Mesothelial cell of epicardium (in vitro differentiated cells): ENCODE results near the gene LIMK1. TPM values are rescaled to one million over a fixed set of nuclear protein-coding genes. Genes with fewer than 3 reads are reported as not detected.

Experiments used
- DNase-seq, 2 experiments: peaks; one replicate each; pipeline ENCODE4 v3.0.0; 2021; ENCODE audit warnings: low spot score in 2 of 2; ENCODE audit not compliant: unreplicated experiment in 2 of 2
- H3K27ac Mint-ChIP-seq: 2 replicates; pipeline ENCODE4 v1.8.0; 2021; ENCODE audit warnings: mixed read lengths
- H3K27me3 Mint-ChIP-seq: 2 replicates; pipeline ENCODE4 v1.8.0; 2021; ENCODE audit warnings: low read depth, mixed read lengths
- H3K36me3 Mint-ChIP-seq: 2 replicates; pipeline ENCODE4 v1.8.0; 2021; ENCODE audit warnings: mixed read lengths
- H3K4me1 Mint-ChIP-seq: 2 replicates; pipeline ENCODE4 v1.8.0; 2021; ENCODE audit warnings: mixed read lengths
- H3K4me3 Mint-ChIP-seq: 2 replicates; pipeline ENCODE4 v1.8.0; 2021; ENCODE audit warnings: mild to moderate bottlenecking, moderate library complexity, mixed read lengths
- H3K9me3 Mint-ChIP-seq: 2 replicates; pipeline ENCODE4 v1.8.0; 2021; ENCODE audit warnings: mixed read lengths
- total RNA-seq: library from RNA; stranded (reverse); gene quantifications from 3 replicates; pipeline ENCODE4 v1.2.1, GENCODE V29; 2021
- TF ChIP-seq, protein P1 (sequence below): fragments of 200-600 bp; sonication (generic); IDR thresholded peaks from one replicate; pipeline ENCODE4 v1.5.0; 2021; ENCODE audit warnings: antibody characterized with exemption; ENCODE audit not compliant: unreplicated experiment

Gene LIMK1
- total RNA-seq, 1 donor from 2014 or later, result 54.6 TPM

DNA sequence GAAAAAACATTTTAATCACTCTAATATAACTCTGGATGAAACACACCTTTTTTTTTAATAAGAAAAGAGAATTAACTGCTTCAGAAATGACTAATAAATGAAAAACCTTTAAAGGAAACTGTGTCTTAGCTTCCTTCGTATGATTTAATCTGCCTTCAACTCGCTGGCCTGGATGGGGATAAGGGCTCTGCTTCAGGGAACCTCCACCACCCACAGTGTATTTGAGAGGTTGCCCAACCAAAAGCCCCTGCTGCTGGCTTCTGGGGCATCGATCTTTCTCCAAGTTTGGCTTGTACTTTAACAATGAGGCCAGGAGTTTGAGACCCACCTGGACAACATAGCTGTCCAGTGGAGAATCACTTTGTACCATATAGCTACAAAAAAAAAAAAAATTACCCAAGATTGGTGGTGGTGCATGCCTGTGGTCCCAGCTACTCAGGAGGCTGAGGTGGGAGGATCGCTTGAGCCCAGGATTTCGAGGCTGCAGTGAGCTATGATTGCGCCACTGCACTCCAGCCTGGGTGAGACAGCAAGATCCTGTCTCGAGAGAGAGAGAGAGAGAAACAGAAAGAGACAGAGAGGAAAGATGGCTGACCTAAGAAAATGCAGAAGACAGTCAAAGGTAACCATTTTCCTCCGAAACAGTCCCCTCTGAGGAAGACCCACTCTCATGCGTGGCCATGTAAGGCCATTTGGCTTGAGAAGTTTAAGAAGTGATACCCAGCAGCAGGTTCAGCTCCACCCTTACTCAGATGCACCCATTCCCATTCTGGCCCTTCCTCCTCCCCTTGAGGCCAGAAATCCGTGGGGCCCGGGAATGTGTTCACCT is 13.6 kb upstream of the LIMK1 start:
- Mint-ChIP-seq H3K27me3 (no peaks in the 10 kb centered on the region), H3K9me3 (no peaks in the 10 kb centered on the region), H3K4me1 (peaks cover 4% of the 10 kb centered on the region), H3K4me3 (no peak overlapping the region), H3K27ac (no peak overlapping the region), H3K36me3 (no peaks in the 10 kb centered on the region)
- TF ChIP-seq, protein P1, sequence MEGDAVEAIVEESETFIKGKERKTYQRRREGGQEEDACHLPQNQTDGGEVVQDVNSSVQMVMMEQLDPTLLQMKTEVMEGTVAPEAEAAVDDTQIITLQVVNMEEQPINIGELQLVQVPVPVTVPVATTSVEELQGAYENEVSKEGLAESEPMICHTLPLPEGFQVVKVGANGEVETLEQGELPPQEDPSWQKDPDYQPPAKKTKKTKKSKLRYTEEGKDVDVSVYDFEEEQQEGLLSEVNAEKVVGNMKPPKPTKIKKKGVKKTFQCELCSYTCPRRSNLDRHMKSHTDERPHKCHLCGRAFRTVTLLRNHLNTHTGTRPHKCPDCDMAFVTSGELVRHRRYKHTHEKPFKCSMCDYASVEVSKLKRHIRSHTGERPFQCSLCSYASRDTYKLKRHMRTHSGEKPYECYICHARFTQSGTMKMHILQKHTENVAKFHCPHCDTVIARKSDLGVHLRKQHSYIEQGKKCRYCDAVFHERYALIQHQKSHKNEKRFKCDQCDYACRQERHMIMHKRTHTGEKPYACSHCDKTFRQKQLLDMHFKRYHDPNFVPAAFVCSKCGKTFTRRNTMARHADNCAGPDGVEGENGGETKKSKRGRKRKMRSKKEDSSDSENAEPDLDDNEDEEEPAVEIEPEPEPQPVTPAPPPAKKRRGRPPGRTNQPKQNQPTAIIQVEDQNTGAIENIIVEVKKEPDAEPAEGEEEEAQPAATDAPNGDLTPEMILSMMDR, result no peak
- DNase-seq, result no peak

DNA sequence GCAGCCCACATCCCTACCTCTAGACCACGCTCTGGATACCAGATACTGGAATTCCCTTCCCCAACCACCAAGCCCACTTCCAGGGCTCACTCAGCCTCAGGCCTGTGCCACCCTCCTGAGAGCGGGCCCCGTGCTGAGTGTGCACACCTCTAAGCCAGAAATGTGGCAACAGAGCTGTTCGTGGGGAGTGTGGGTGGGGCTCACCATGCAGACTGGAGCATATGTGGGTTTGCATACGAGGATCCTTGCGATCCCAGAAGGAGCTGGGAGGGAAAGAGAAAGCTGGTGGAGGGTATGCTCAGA is 13.0 kb upstream of the LIMK1 start:
- Mint-ChIP-seq H3K4me1 (peaks cover 5% of the 10 kb centered on the region), H3K4me3 (no peak overlapping the region), H3K9me3 (no peaks in the 10 kb centered on the region), H3K27me3 (no peaks in the 10 kb centered on the region), H3K36me3 (no peaks in the 10 kb centered on the region), H3K27ac (no peak overlapping the region)
- TF ChIP-seq, protein P1, result no peak
- no peak for DNase-seq

DNA sequence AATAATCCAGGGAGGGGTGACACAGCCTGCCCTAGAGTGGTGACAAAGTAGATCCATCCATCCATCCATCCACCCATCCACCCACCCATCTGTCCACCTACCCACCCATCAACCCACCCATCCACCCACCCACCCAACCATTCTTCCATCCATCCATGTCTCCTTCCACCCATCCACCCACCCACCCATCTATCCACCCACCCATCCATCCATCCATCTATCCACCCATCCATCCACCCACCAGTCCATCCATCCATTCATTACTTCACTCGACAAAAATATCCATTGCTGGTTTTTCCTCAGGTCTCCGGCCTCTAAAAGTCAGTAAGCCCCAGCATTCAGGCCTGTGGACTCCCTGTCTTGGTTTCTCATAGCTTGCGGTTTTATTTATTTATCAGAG is 12.5 kb upstream of the LIMK1 start:
- H3K4me1 Mint-ChIP-seq, result peaks cover 5% of the 10 kb centered on the region
- H3K27ac Mint-ChIP-seq, result no peak overlapping the region
- DNase-seq, result no peak
- H3K36me3 Mint-ChIP-seq, result no peaks in the 10 kb centered on the region
- no peaks in the 10 kb centered on the region for H3K27me3 Mint-ChIP-seq
- no peak overlapping the region for H3K4me3 Mint-ChIP-seq
- TF ChIP-seq, protein P1, result no peak
- no peaks in the 10 kb centered on the region for H3K9me3 Mint-ChIP-seq

DNA sequence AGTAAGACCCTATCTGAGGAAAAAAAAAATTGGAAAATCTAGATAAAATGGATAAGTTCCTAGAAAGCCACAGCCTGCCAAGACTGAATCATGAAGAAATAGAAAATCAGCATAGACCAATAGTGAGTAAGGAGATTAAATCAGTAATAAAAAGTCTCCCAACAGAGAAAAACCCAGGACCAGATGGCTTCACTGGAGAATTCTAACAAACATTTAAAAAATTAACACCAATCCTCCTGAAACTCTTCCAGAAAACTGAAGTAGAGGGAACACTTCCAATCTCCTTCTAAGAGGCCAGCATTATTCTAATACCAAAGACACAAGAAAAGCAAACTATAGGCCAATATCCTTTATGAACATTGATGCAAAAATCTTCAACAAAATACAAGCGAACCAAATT is 8.8 kb upstream of the LIMK1 start:
- H3K9me3 Mint-ChIP-seq, result no peaks in the 10 kb centered on the region
- TF ChIP-seq, protein P1, result no peak
- peak overlapping the region; percentile 51 for H3K27ac Mint-ChIP-seq
- no peak for DNase-seq
- H3K27me3 Mint-ChIP-seq, result no peaks in the 10 kb centered on the region
- H3K4me1 Mint-ChIP-seq, result peaks cover 21% of the 10 kb centered on the region
- H3K4me3 Mint-ChIP-seq, result no peak overlapping the region
- no peaks in the 10 kb centered on the region for H3K36me3 Mint-ChIP-seq

DNA sequence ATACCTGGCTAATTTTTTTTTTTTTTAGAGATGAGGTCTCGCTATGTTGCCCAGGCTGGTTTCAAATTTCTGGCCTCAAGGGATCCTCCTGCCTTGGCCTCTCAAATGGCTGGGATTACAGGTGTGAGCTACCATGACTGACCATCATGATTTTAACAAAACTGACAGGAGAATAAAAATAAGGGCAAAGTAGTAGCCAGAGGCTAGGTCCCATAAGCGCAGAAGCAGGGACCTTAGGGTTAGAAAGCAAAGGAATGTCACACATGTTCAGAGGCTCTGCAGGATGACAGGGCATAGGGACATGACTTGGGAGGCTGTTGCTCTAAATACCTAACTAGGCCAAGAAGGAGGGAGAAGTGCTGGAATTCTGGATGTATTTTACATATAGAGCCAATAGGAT is 5.1 kb upstream of the LIMK1 start:
- H3K9me3 Mint-ChIP-seq, result no peaks in the 10 kb centered on the region
- no peaks in the 10 kb centered on the region for H3K27me3 Mint-ChIP-seq
- H3K27ac Mint-ChIP-seq, result peak overlapping the region; percentile 23
- peaks cover 29% of the 10 kb centered on the region for H3K4me1 Mint-ChIP-seq
- no peak for DNase-seq
- TF ChIP-seq, protein P1, result no peak
- H3K36me3 Mint-ChIP-seq, result no peaks in the 10 kb centered on the region
- H3K4me3 Mint-ChIP-seq, result no peak overlapping the region
